OCI-LY1 (cell line): ENCODE measurements around the gene ICAM2.

Experiments used
- H2AFZ ChIP-seq: fragments of 200-600 bp; sonication (generic), shearing (Covaris generic); 2 replicates; pipeline ENCODE4 v1.6.0; 2014; ENCODE audit warnings: antibody characterized with exemption, mild to moderate bottlenecking, low read length
- H3F3A ChIP-seq: fragments of 200-600 bp; sonication (generic), shearing (Covaris generic); 2 replicates; pipeline ENCODE4 v1.6.0; 2014; ENCODE audit warnings: mild to moderate bottlenecking, antibody characterized with exemption, low read length, moderate library complexity; ENCODE audit not compliant: insufficient read depth
- H3K27ac ChIP-seq: fragments of 200-600 bp; sonication (generic); 2 replicates; pipeline ENCODE4 v1.5.1; 2014; ENCODE audit warnings: low read length, mixed run types, mild to moderate bottlenecking, low read depth; ENCODE audit not compliant: poor library complexity, severe bottlenecking
- H3K27me3 ChIP-seq: fragments of 200-600 bp; sonication (generic); 2 replicates; pipeline ENCODE4 v1.6.0; 2014; ENCODE audit warnings: antibody characterized with exemption, mild to moderate bottlenecking, low read length, moderate library complexity; ENCODE audit not compliant: insufficient read depth
- H3K36me3 ChIP-seq: fragments of 200-600 bp; sonication (generic); 2 replicates; pipeline ENCODE4 v1.6.1; 2014; ENCODE audit warnings: mild to moderate bottlenecking, antibody characterized with exemption, low read length, moderate library complexity, mixed read lengths; ENCODE audit not compliant: insufficient read depth
- H3K4me1 ChIP-seq: fragments of 200-600 bp; sonication (generic); 2 replicates; pipeline ENCODE4 v1.5.1; 2014; ENCODE audit warnings: mild to moderate bottlenecking, low read length, moderate library complexity; ENCODE audit not compliant: insufficient read depth, severe bottlenecking
- H3K4me2 ChIP-seq: fragments of 200-600 bp; sonication (generic), shearing (Covaris generic); 2 replicates; pipeline ENCODE4 v1.6.1; 2014; ENCODE audit warnings: low read length
- H3K4me3 ChIP-seq: fragments of 200-600 bp; sonication (generic); 2 replicates; pipeline ENCODE4 v1.5.1; 2014; ENCODE audit warnings: low read length, low read depth, mild to moderate bottlenecking, mixed read lengths; ENCODE audit not compliant: poor library complexity, severe bottlenecking
- H3K79me2 ChIP-seq: fragments of 200-600 bp; shearing (Covaris generic); 2 replicates; pipeline ENCODE4 v1.6.1; 2016; ENCODE audit warnings: mixed run types, low read length, mixed read lengths; ENCODE audit not compliant: insufficient read depth
- H3K9ac ChIP-seq: fragments of 200-600 bp; sonication (generic), shearing (Covaris generic); 2 replicates; pipeline ENCODE4 v1.6.1; 2014; ENCODE audit warnings: mild to moderate bottlenecking, low read length, mixed read lengths
- H3K9me2 ChIP-seq: fragments of 200-600 bp; sonication (generic), shearing (Covaris generic); 2 replicates; pipeline ENCODE4 v1.6.1; 2014; ENCODE audit warnings: low read depth, mild to moderate bottlenecking, low read length, mixed read lengths
- H3K9me3 ChIP-seq: fragments of 200-600 bp; shearing (Covaris generic); 2 replicates; pipeline ENCODE4 v1.6.1; 2014; ENCODE audit warnings: low read length, mixed read lengths
- H4K20me1 ChIP-seq: fragments of 200-600 bp; sonication (generic), shearing (Covaris generic); 2 replicates; pipeline ENCODE4 v1.6.0; 2016; ENCODE audit warnings: mild to moderate bottlenecking, low read length; ENCODE audit not compliant: insufficient read depth
- CTCF ChIP-seq: fragments of 200-600 bp; sonication (generic), shearing (Covaris generic); IDR thresholded peaks from 2 replicates; pipeline ENCODE4 v1.5.1; 2017; ENCODE audit warnings: mild to moderate bottlenecking, antibody characterized with exemption, low read length, moderate library complexity, mixed read lengths
- EZH2 ChIP-seq: fragments of 200-600 bp; sonication (generic), shearing (Covaris generic); IDR thresholded peaks from 2 replicates; pipeline ENCODE4 v1.8.0; 2017; ENCODE audit warnings: borderline replicate concordance, mixed run types, mild to moderate bottlenecking, antibody characterized with exemption, low read length, moderate library complexity, mixed read lengths

Gene ICAM2

GRCh38 chr17:64042700-64043485, 22.5 kb upstream of the ICAM2 start:
- H3K4me2 ChIP-seq, result no peak overlapping the region
- H3K9ac ChIP-seq, result no peak overlapping the region
- H3K9me3 ChIP-seq, result no peaks in the 10 kb centered on the region
- no peak overlapping the region for H3K27ac ChIP-seq
- no peaks in the 10 kb centered on the region for H3K36me3 ChIP-seq
- no peak overlapping the region for H2AFZ ChIP-seq
- H3F3A ChIP-seq, result no peaks in the 10 kb centered on the region
- H4K20me1 ChIP-seq, result no peaks in the 10 kb centered on the region
- no peak for TF ChIP-seq EZH2
- no peak for TF ChIP-seq CTCF
- H3K9me2 ChIP-seq, result no peaks in the 10 kb centered on the region
- no peaks in the 10 kb centered on the region for H3K79me2 ChIP-seq
- no peaks in the 10 kb centered on the region for H3K27me3 ChIP-seq
- no peaks in the 10 kb centered on the region for H3K4me1 ChIP-seq
- H3K4me3 ChIP-seq, result no peak overlapping the region

GRCh38 chr17:64041912-64042311, 21.5 kb upstream of the ICAM2 start:
- Histone ChIP-seq H2AFZ (no peak overlapping the region), H4K20me1 (no peaks in the 10 kb centered on the region), H3K4me2 (no peak overlapping the region), H3K9ac (no peak overlapping the region), H3K9me2 (no peaks in the 10 kb centered on the region), H3K36me3 (no peaks in the 10 kb centered on the region), H3K27ac (no peak overlapping the region), H3F3A (no peaks in the 10 kb centered on the region), H3K4me1 (no peaks in the 10 kb centered on the region), H3K9me3 (no peaks in the 10 kb centered on the region), H3K79me2 (no peaks in the 10 kb centered on the region), H3K27me3 (no peaks in the 10 kb centered on the region), H3K4me3 (no peak overlapping the region)
- TF ChIP-seq EZH2 (no peak), CTCF (no peak)

- no peaks in the 10 kb centered on the region for H3K9me3 ChIP-seq
- no peak overlapping the region for H3K9ac ChIP-seq
- TF ChIP-seq CTCF (no peak), EZH2 (no peak)
- no peak overlapping the region for H3K4me2 ChIP-seq
- H3K4me3 ChIP-seq, result no peak overlapping the region
- no peaks in the 10 kb centered on the region for H3K36me3 ChIP-seq
- no peaks in the 10 kb centered on the region for H4K20me1 ChIP-seq
- H2AFZ ChIP-seq, result no peak overlapping the region
- no peaks in the 10 kb centered on the region for H3K9me2 ChIP-seq
- no peaks in the 10 kb centered on the region for H3K4me1 ChIP-seq
- no peak overlapping the region for H3K27ac ChIP-seq
- H3K79me2 ChIP-seq, result no peaks in the 10 kb centered on the region
- no peaks in the 10 kb centered on the region for H3F3A ChIP-seq
- H3K27me3 ChIP-seq, result no peaks in the 10 kb centered on the region
Measured at GRCh38 chr17:64040206-64040605, 19.8 kb upstream of the ICAM2 start.
